GM12891 (cell line): ENCODE results near the gene GPC5.

Experiments used
- POLR2A ChIP-seq: IDR thresholded peaks from 2 replicates; pipeline ENCODE4 v1.6.1; 2011; ENCODE audit warnings: low read depth, low read length, control low read depth
- POLR2AphosphoS5 ChIP-seq: IDR thresholded peaks from 2 replicates; pipeline ENCODE4 v1.6.1; 2011; ENCODE audit warnings: low read depth, low read length, control low read depth
- SPI1 ChIP-seq: IDR thresholded peaks from 2 replicates; pipeline ENCODE4 v1.6.1; 2011; ENCODE audit warnings: low read depth, low read length, control low read depth
- TAF1 ChIP-seq: IDR thresholded peaks from 2 replicates; pipeline ENCODE4 v1.6.1; 2011; ENCODE audit warnings: low read depth, low read length, control low read depth

DNA sequence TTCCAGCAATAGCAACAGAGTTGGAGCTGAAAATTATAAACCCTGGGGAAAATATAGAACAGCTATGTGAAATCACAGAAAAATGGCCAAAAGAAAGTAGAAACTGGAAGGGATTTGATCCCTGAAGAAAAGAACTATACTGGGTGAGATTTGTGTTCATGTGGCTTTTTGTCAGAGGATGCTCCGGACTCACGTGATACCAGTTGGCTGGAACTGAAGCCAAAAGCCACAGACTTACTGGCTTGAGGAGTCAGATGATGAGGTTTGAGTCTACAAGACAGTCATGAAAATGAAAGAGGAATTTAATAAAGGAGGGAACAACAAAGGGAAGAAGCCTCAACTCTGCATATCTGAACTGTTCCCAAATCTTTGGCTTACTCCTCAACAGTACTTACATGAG lies 427.1 kb downstream of the GPC5 start:
- TF ChIP-seq POLR2A (no peak), SPI1 (no peak), POLR2AphosphoS5 (no peak), TAF1 (no peak)
